C1 segment of cervical spinal cord (tissue), 14 donors: Measurements from ENCODE around the gene MSMP.

Experiments used
- DNase-seq, 14 donors: peaks; one replicate each; lab custom pipeline; 2025; lab: John Stamatoyannopoulos, UW

The MSMP gene

DNA sequence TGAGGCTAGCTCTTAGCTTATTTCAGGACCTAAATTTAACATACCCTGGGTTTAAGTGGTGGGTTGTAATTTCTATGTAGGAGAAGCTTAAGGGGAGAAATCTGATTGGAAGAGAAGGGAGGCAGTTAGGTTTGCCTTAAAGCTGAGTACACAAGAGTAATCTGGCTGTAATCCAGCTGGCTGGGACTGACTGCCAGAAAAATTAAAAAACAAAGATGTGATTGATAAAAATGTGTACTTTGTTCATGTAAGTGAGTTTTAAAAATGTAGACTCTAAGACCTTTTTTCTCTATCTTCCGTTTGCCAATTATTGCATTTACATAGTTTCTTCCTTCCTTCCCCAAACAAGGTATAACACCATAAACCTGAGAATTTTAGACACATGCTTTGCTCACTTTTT lies 17.5 kb upstream of the MSMP start:
- peak in 1 of 14 donors; percentile 60 for DNase-seq

DNA sequence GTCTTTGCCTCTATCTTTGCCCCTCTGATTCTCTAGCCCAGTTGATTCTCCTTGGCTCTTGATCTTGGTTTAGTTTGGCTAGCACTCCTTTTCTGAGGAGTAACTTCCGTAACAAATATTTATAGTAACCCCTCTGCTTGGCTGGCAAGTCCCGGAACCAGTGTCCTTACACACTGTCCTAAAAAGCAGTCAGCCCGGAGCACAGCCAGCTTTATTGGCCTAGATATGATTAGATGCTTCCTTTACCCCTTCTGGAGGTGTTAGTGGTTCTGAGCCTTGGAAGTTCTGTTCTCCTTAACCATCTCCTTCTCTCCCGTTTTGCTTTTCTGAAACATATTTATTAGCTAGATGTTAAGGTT lies 17.0 kb upstream of the MSMP start:
- peak in 1 of 14 donors; percentile 94 for DNase-seq

DNA sequence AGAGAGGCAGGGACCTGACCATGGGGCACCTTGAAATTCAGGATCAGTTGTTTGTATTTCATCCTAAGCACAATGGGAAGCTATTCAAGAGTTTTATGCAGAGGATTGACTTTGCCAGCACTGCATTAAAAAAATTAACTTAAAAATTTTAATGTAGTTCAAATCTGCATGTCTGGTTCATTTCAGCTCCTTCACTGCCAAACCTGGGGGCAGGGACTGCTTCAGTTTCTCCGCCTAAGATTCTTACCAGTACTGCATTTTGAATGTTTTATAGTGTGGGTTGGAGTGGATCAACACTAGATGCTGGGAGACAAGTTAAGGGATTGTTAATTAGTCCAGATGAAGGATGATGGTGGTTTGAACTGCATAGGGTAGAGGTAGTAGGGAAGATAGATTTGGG lies 15.7 kb upstream of the MSMP start:
- no peak for DNase-seq

DNA sequence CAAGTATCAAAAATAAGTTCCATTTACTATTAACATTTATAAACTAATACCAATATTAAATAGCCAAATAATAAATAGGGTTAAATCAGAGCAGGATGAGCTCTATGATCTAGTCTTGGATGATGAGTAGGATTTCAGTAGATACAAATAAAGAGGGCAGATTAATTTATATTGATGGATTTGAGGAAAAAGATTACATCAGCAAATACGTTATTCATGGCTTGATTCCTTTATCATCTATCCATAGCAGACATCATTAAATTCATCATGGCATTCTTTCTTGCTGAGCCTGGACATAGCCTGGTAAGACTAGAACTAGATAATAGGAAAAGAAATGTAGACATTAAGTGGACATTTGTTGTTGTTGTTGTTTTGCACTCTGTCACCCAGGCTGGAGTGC lies 13.4 kb upstream of the MSMP start:
- DNase-seq = no peak

DNA sequence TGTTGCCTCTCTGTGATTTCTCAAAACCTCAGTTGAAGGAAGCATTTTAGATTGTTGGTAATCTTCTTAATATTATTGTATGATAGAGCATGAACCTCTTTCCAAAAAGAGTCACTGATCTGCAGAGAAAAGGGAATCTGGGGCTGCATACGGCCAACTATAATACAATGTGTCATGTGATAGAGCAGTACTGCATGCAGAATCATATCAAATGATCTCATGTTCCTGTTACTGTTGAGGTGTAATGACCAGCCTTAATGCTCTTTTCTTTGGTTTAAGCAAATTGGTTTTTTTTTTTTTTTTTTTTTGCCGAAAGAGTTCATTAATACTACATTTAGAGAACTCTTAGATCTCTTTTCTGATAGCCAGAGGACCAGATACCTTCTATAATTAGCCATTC lies 12.9 kb upstream of the MSMP start:
- no peak for DNase-seq

DNA sequence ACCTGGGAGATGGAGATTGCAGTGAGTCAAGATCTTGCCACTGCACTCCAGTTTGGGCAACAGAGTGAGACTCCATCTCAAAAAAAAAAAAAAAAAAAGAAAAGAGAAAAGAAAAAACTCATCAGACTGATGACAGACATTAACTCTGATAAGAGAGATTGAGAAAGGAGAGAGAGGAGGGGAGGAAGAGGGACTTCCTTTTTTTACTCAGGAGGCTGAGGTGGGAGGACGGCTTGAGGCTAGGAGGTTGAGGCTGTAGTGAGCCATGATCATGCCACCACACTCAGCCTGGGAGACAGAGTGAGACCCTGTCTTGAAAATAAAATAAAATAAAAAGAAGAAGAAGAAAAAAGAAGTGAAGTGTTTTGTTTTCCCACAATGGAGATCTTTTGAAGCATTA lies 9.7 kb upstream of the MSMP start:
- no peak for DNase-seq

DNA sequence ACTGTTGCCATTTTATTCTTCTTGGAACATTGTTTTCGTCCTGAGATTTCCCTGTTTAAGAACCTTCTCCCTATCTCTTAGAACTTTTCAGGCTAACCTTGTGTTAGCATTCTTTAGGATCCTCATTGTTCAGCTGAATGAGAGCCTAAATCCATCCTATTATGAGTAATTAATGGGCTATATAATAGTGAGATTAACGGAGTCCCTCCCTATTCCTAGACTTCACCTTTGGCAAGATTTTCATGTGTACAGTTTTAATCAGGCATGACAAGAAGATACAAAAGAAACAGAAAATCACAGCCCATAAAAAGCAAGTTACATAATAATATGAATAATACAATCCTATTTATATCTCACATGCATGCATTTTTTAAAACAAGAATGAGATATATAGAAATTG lies 9.1 kb upstream of the MSMP start:
- no peak for DNase-seq

DNA sequence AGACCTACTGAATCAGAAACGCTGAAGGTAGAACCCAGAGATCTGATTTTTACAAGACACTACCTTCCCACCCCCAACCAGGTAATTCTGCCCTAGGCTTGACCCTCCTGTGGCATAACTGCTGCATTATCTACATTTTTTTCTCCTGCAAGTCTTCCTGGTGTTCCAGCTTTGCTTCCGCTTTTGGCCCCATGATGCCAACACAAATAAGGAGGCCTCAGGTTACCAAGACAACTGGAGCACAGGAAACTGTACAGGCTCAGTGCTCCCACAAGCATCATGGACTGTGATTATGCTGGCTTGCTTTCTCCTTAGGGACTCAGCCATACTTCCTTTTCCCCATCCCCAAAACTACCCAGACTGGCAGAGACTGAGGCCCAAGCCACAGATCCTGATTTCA lies 6.6 kb upstream of the MSMP start:
- no peak for DNase-seq

DNA sequence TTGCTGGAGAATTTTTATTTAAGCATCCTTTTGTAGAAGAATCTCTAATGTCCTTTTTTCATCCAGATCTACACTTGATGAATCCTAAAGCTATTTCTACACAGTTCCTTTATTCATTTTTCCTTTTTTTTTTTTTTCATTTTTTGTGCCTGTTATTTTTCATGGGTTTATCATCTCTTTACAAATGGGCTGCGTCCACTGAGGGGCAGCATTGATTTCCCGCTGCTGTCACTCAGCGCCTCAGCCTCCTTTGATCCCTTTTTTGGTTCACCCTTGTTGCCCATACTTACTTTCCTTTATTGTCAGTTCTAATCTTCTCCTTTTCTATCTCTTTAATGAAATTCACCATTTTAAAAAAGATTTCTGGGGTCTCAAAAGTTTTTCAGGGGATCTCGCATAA lies 5.7 kb upstream of the MSMP start:
- no peak for DNase-seq

DNA sequence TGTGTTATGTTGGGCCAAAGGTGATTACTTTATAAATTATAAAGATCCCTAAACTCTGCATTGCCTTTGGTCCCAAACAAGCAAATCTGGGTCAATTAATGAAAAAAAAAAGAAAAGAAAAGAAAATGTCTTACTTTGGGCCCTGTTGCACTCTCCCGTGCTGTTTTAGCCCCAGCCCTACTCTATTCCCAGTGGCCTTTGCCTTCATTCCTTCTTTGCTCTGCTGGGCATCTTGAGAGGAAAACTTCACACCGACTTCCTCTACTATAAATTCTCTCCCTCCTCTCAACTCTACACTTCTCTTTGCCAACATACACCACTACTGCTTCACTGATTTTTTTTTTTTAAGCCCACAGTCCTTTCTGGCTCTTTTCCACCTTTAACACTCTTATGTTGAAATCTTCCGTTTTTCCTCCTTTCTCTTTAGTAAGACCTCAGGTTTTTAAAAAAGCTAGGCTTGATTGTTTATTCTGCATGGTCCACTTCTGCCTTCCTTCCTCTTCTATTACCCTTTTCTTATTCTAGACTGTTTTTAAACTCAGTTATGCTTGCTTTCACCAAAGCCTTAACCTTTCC lies 4.5 kb upstream of the MSMP start:
- DNase-seq = no peak

DNA sequence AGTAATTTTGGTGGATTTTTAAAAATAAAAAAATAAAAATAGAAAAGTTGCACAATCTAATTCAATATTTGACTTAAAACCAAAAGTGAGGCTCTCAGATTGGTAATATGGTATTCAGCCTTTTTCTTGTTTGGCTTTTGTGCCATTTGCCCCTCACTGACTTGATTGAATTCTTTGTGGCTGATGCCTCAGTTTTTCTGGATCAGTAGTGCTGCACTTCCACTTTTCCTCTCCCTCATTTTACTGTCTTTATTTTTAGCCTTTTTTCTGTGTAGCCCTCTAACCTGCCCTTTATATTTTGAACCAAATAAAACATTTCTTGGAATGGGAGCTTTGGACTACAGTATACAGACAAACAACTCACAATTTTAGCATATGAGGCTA lies 3.8 kb upstream of the MSMP start:
- no peak for DNase-seq

DNA sequence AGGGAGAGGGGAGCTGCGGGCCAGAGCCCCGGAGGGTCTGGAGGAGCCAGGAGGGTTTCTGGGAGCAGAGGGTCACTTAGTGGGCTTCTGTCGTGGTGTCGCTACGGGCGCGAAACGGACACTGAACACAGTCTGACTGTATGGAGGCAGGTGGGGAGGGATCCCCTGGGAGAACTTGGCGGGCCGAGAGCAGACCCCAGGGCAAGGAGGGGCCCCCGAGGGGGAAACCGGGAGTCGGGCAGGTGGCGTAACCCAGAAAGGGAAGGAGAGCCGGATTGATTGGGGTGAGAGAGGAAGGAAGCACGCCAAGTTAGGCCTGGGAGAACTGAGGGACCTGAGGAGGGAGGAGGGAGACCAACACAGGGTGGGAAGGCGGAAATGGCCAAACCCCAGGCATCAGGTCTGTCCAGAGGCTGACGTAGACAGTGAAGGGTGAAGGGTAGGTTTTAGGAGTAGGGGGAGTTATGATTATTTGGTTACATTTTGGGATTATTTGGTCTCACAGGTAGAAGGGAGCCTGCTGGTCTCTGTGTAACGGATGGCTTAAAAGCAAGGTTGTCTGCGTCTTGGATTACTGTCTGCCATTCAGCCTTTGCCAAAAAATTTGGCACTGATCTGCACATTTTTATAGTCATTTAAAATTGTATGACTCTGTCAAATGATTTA lies 3.3 kb upstream of the MSMP start:
- peak in 8 of 14 donors; percentile 36 to 83 (median 53) for DNase-seq

DNA sequence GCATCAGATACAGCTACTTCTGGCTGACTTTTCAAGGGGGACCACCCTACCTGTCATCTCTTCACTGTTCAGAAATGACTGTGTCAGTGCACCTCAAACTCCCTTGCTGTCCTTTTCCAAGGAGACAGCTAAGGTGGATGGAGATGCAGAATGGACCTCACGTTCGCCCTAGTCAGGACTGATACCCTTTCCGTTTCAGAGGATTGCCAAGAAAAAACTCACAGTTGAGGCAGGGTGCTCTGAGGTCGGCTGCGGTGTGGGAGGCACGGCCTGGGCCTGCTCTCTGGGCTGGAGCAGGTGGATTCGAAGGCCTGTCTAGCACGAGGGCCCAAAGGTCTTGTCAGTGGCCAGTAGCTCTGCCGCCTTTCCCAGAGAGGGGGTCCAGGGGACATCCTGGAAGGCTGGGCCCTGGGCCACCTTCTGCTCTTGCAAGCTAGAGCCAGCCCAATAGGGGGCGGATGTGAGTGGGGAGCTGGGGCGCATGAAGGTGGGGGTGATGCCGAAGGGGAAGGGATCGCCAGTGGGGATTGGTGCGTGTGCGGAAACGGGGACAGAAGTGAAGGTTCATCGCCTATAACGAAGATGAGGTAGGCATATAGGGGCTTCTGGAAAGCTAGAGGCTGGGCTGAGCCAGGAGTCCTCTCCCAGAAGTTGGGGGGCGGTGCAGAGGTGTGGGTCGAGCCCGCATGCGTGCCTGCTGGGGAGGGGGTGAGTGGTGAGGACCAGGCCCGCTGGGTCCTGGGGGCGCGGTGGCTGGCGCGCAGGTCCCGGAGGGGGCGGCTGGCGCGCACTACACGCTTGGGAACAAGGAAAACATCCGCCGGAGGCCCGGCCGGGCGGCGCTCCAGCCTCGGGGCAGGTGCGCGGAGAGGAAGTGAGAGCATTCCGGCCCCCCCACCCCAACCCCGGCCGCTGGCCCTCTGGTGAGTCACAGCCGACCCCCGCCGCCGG lies 2.5 kb upstream of the MSMP start:
- peak in 8 of 14 donors; percentile 50 to 76 (median 68) for DNase-seq

DNA sequence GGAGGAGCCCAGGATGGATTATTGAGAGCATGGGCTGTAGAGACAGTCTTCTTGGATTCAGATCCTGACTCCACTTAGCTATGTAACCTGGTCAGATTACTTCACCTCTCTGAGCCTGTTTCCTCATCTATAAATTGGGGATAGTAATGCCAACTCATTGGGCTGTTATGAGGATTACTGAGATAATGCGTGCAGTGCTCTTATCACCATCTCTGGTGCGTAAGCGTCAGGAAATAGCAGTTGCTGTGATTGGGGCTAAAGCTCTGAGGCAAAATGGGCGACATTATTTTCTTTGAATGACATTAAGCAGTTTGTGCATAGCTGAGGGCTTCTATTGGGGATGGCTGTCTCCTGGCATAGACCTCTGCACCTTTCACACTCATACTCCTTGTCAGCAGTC lies 995 bp upstream of the MSMP start:
- DNase-seq = no peak

DNA sequence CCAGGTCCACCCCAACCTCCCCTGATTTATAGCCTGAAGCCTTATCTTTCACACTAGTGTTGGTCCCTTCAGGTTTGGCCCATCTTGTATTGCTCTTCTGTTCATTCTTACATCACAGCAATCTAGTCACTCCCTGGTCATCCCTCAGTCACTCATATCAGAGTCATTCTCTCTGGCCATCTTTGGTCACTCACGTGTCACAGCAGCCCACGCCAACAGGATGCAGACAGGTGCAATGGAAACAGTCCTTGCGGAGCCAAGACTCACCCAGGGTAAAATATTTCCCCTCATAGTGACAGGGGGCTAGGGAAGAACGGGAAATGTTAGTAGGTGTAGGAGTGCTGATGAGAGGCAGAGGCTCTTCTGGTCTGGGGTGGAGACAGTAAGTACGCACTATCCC lies 610 bp downstream of the MSMP start:
- DNase-seq = no peak

DNA sequence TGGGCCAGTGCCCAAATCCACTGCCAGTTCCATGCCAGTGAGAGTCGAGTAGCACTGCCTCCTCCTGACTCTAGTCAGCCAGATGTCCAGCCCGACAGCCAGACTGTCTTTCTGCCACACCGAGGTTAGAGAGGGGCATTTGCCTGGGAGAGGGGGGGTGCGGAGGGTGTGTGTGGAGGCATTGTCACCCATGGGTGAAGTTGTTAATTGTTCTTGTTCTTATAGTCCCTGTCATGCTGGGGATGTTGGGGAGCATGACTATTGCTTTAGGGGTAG lies 3.9 kb downstream of the MSMP start:
- DNase-seq = peak in 2 of 14 donors; percentile 9 to 10

DNA sequence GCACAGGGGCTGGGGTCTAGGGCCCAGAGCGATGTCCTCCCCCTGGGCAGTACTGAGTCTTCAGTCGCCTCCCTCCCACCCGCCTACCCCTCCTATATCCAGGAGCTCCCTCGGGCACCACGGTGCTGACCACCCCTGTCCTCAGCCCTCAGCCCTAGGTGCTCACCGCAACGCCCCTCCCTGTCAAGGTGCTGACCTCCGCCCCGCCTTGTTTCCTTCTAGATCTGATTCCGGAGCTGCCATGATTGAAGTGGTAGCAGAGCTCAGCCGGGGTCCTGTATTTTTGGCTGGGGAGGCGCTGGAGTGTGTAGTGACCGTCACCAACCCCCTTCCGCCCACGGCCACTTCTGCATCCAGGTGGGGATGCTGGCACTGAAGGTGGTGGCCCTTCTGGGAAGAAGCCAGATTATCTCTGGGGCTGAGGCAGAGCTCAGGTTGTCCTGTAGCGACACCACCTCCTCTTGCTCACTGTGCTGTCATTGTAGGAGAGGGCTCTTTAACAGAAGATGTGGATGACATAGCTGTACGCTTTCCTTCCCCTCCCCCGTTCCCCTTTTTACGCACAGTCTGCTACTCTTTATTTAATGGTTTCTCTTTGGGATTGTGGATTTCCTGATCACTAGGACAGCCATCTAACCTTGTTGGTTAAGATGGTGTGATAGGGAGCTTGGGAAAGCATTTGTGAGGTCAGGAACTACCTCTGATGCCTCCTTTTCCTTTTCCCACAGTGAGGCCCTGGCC lies 4.4 kb downstream of the MSMP start:
- DNase-seq = peak in 1 of 14 donors; percentile 74

DNA sequence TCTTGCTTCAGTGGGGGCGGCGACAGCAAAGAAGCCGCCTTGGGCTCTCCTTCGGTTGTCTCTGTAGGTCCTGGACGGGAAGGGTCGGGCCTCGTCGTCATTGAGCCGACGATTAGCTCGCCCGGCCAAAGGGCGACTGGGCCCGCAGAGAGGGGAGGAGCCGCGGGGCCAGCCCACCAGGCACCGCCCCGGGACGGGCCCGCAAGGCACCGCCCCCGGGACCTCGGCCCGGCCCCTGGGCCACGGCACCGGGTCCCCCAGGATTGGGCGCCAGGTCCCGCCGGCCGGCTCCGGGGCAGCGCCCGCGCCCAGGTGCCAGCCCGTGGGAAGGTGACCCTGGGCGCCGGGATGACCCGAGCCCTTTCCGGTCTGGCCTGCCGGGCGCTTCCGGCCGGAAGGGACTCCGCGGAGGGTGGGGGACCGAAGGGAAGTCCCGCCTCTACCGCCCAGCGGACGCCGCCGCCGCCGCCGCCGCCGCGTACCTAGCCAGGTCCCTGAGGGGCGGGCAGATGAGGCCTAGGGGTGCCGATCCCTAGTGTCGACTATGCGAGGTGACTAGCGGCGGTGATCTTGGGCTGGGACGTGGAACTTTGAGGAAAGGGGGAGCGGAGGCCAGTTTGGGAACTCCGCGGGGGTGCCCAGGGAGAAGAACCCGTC lies 5.1 kb downstream of the MSMP start, which contains the start of the genes GBA2 and RGP1:
Gene GBA2 (minus strand): TSS at position 371 of the 657 bp plus-strand sequence. CDS start 524 bp downstream, outside the sequence.
Gene RGP1 (plus strand): TSS at position 430 of the 657 bp plus-strand sequence. CDS start 469 bp downstream, outside the sequence.
- peak in 13 of 14 donors; percentile 36 to 86 (median 72) for DNase-seq

DNA sequence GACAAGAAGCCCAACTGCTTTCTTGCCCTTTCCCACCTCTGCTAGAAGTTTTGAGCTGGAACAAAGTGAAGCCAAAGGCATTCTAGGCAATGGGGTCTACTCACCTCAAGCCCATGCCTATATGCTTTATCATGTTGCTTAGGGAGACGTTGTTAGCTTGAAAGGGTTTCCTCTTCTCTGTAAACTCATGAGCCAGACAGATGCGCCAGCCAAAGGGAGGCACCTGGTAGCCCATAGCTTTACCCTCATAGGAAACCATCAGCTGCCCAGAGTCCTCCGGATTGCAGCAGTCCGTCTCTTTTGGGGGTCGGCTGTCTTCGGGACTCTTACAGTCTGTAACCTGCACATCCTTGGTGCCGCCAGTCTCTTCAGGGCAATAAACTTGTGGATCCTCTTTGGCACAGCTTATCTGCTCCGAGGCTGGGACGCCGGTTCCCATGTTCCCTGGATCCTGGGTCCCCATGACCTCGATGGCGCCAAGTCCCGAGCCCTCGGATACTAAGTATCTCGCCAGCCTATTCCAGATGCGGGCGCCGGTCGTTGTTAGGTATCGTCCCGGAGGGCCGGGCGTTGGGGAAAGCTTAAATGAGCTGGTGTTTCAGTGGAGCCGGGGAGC lies 5.7 kb downstream of the MSMP start:
- DNase-seq = no peak

DNA sequence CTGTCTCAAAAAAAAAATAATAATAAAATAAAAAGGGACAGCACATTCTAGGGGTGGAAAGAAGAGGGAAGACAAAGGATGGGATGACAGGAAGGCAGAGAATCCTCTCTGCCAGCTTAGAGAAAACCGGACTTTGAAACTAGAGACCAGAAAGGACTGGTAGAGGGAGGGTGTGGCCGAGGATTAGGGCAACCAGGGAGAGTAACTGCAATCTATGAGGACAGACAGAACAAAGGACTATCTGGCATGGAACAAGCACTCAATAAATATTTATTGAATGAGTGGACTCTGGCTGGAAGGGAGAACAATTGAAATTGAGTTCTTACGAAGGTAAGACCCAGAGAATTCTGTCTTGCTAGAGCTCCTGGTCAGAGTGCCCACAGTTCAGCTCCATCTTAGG lies 7.5 kb downstream of the MSMP start:
- DNase-seq = no peak

DNA sequence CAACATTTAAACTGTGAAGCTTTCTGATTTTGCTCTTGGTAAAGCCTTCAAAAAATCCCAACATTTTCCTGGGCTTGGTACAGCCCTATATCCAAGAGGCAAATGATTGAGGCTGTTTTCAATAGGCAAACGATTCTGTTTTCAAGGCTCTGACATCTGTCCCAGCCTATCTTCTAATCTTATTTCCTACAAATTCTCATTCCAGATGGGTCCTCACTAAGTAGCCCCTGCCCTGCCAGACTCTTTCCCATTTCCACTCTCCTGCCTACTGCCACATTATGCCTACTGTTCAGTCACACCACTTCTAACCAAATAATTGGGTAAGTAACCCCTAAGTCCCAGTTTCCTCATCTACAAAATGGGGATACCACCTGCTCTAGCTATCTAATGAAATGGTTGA lies 8.5 kb downstream of the MSMP start:
- no peak for DNase-seq
